Endothelial cell of umbilical vein (primary cell): ENCODE results near the gene EPB41L1. TPM values are rescaled to one million over a fixed set of nuclear protein-coding genes. Genes with fewer than 3 reads are reported as not detected.

ENCODE experiments used
- BruUV-seq: library from RNA; stranded (reverse); fragments of 400-500 nt; replicated peaks from 2 replicates; lab custom pipeline; 2021; lab: Mats Ljungman, UMichigan
- CTCF ChIA-PET: fragments of 300-600, 350-600 bp; sonication (Branson Sonifier 250); formaldehyde crosslinking; loops from one replicate; lab custom pipeline; 2021; ENCODE audit warnings: antibody characterized with exemption, inconsistent platforms; lab: Charles Lee
- POLR2A ChIA-PET: fragments of 300-600, 350-600 bp; sonication (Branson Sonifier 250); formaldehyde crosslinking; loops from one replicate; lab custom pipeline; 2021; ENCODE audit warnings: antibody characterized with exemption, inconsistent platforms; lab: Charles Lee
- DNase-seq: peaks from one replicate; pipeline ENCODE4 v3.0.0-alpha.2; 2011; ENCODE audit warnings: low read depth, low spot score
- FAIRE-seq: peaks from 2 replicates; lab custom pipeline; 2011; peaks lifted over from hg19 to GRCh38; lab: Jason Lieb, UNC
- H2AFZ ChIP-seq: 2 replicates; pipeline ENCODE4 v1.6.0; 2012; ENCODE audit warnings: low read depth, low read length, control low read depth, inconsistent platforms
- H3K27ac ChIP-seq: 2 replicates; pipeline ENCODE4 v1.5.1; 2011; ENCODE audit warnings: low read depth, mild to moderate bottlenecking, control low read depth, low read length, moderate library complexity; ENCODE audit not compliant: insufficient read depth
- H3K27me3 ChIP-seq, 2 experiments: 2 replicates each; pipeline versions ENCODE4 v1.6.0 to v1.6.1; 2011; ENCODE audit warnings: low read length in 2 of 2, mixed read lengths in 1 of 2; ENCODE audit not compliant: control insufficient read depth in 2 of 2, insufficient read depth in 2 of 2
- H3K36me3 ChIP-seq, 2 experiments: 2 replicates in 1 of 2; 3 replicates in 1 of 2; pipeline ENCODE4 v1.5.1; 2011; ENCODE audit warnings: low read length in 2 of 2, mild to moderate bottlenecking in 1 of 2, moderate library complexity in 1 of 2; ENCODE audit not compliant: control insufficient read depth in 2 of 2, insufficient read depth in 2 of 2; ENCODE audit errors: extremely low read depth in 1 of 2
- H3K4me1 ChIP-seq: 3 replicates; pipeline ENCODE4 v1.5.1; 2011; ENCODE audit warnings: mild to moderate bottlenecking, low read length; ENCODE audit not compliant: control insufficient read depth, insufficient read depth; ENCODE audit errors: extremely low read depth
- H3K4me2 ChIP-seq: 2 replicates; pipeline ENCODE4 v1.6.1; 2011; ENCODE audit warnings: low read length, control low read depth, mixed read lengths; ENCODE audit not compliant: insufficient read depth
- H3K4me3 ChIP-seq, 3 experiments: fragments of 200-600 bp in 1 of 3; sonication (generic), shearing (Covaris generic) in 1 of 3; replicated peaks in 1 of 3; 2 replicates each; pipeline ENCODE4 v1.5.1; 2011 to 2016; ENCODE audit warnings: control low read depth in 3 of 3, low read length in 3 of 3, mild to moderate bottlenecking in 2 of 3, inconsistent platforms in 1 of 3, low read depth in 1 of 3, moderate library complexity in 1 of 3; ENCODE audit not compliant: insufficient read depth in 1 of 3
- H3K79me2 ChIP-seq: 2 replicates; pipeline ENCODE4 v1.6.0; 2012; ENCODE audit warnings: low read length, inconsistent platforms; ENCODE audit not compliant: control insufficient read depth, insufficient read depth
- H3K9ac ChIP-seq: replicated peaks from 2 replicates; pipeline ENCODE3; 2011; ENCODE audit warnings: low read length, control low read depth; ENCODE audit not compliant: insufficient read depth; ENCODE audit errors: extremely low read depth
- H3K9me1 ChIP-seq: replicated peaks from 3 replicates; pipeline ENCODE4 v1.6.0; 2011; ENCODE audit warnings: mild to moderate bottlenecking, low read length; ENCODE audit not compliant: control insufficient read depth, insufficient read depth; ENCODE audit errors: extremely low read depth
- H3K9me3 ChIP-seq: replicated peaks from 2 replicates; pipeline ENCODE4 v1.5.1; 2012; ENCODE audit warnings: low read length, inconsistent platforms; ENCODE audit not compliant: control insufficient read depth, insufficient read depth
- H4K20me1 ChIP-seq: replicated peaks from 2 replicates; pipeline ENCODE3; 2011; ENCODE audit warnings: mild to moderate bottlenecking, low read length; ENCODE audit not compliant: control insufficient read depth, insufficient read depth; ENCODE audit errors: extremely low read depth
- EZH2 ChIP-seq: IDR thresholded peaks from 2 replicates; pipeline ENCODE4 v1.6.1; 2012; ENCODE audit warnings: borderline replicate concordance, low read depth, mild to moderate bottlenecking, moderate library complexity, low read length, inconsistent platforms; ENCODE audit not compliant: severe bottlenecking
- GATA2 ChIP-seq: IDR thresholded peaks from 2 replicates; pipeline ENCODE4 v1.7.0; 2011; ENCODE audit warnings: low read depth, mild to moderate bottlenecking, moderate library complexity, mixed read lengths, low read length; ENCODE audit not compliant: insufficient read length, insufficient read depth
- JUN ChIP-seq: IDR thresholded peaks from 2 replicates; pipeline ENCODE4 v1.6.1; 2011; ENCODE audit warnings: borderline replicate concordance, low read depth; ENCODE audit not compliant: insufficient read length, insufficient read depth
- MAX ChIP-seq: IDR thresholded peaks from 2 replicates; pipeline ENCODE4 v1.6.1; 2011; ENCODE audit not compliant: insufficient read depth, insufficient read length
- MYC ChIP-seq: IDR thresholded peaks from one replicate; pipeline ENCODE4 v1.6.1; 2011; ENCODE audit warnings: mild to moderate bottlenecking, low read depth, low read length
- dilution Hi-C: fragments of 300-500 bp; cut with MboI; formaldehyde crosslinking; loops from one replicate; pipeline ENCODE4 v1.15.0; 2019; ENCODE audit warnings: low sequenced_read_pairs; ENCODE audit not compliant: extremely low pct_ligation_motif_present
- intact Hi-C: fragments of 100-400 bp; cut with micrococcal nuclease; formaldehyde crosslinking; loops from one replicate; pipeline ENCODE4 v1.10.0; 2022
- polyA plus RNA-seq, 4 experiments: library from polyadenylated mRNA; depleted of rRNA in 3 of 4; stranded (reverse) in 3 of 4; unstranded in 1 of 4; fragments of >200 nt; gene quantifications; 2 replicates each; pipeline versions ENCODE4 v1.2.1 to v1.2.3, GENCODE V29; 2011 to 2012; ENCODE audit warnings: missing spikeins in 1 of 4
- total RNA-seq: library from RNA; stranded (reverse); gene quantifications from 2 replicates; pipeline ENCODE4 v1.2.3, GENCODE V29; 2021

EPB41L1 gene
- total and polyA plus RNA-seq, 2 donors (not counting 3 experiments of a cell fraction or from before 2014, with no cell fraction given) = 6.1 to 12.2 TPM

GRCh38 chr20:36248836-36249235 is 94.3 kb downstream of the EPB41L1 start:
- CTCF ChIA-PET = no interaction called here
- Histone ChIP-seq H4K20me1 (no peaks in the 10 kb centered on the region), H3K27me3 (no peaks in the 10 kb centered on the region), H3K9ac (no peak overlapping the region), H3K36me3 (peaks cover 24 to 29% of the 10 kb centered on the region in 2 experiments), H3K79me2 (peaks cover 7% of the 10 kb centered on the region), H2AFZ (no peak overlapping the region), H3K9me3 (no peaks in the 10 kb centered on the region), H3K9me1 (no peaks in the 10 kb centered on the region), H3K4me1 (no peaks in the 10 kb centered on the region), H3K4me3 (no peak overlapping the region), H3K27ac (no peak overlapping the region), H3K4me2 (no peak overlapping the region)
- dilution Hi-C loops (no loop called here), intact Hi-C loops (no loop called here)
- TF ChIP-seq JUN (no peak), MYC (no peak), EZH2 (no peak), GATA2 (no peak)
- FAIRE-seq (no peak), DNase-seq (no peak)
- POLR2A ChIA-PET = no interaction called here
- BruUV-seq = no TSS peak

- Histone ChIP-seq H3K27me3 (no peaks in the 10 kb centered on the region), H3K27ac (no peak overlapping the region), H3K9ac (no peak overlapping the region), H3K4me3 (no peak overlapping the region), H3K9me1 (no peaks in the 10 kb centered on the region), H3K4me2 (no peak overlapping the region), H3K4me1 (no peaks in the 10 kb centered on the region), H4K20me1 (no peaks in the 10 kb centered on the region), H2AFZ (no peak overlapping the region), H3K9me3 (no peaks in the 10 kb centered on the region), H3K79me2 (peaks cover 7% of the 10 kb centered on the region), H3K36me3 (peaks cover 21 to 24% of the 10 kb centered on the region in 2 experiments)
- TF ChIP-seq MAX = no peak
- DNase-seq (no peak), FAIRE-seq (no peak)
- intact Hi-C loops (no loop called here), dilution Hi-C loops (no loop called here)
- CTCF ChIA-PET = interaction anchor here (0.8 to 2.0 kb wide), 3 partner anchors 13 to 190 kb away, joined by 3 to 9 read pairs (median 4); partner anchors contain the start of gene AAR2
- POLR2A ChIA-PET = no interaction called here
- BruUV-seq = no TSS peak
These were observed 94.9 kb downstream of the EPB41L1 start for GRCh38 chr20:36249450-36249849.
